ENCODE measurements around the gene YTHDC1. TPM values are rescaled to one million over a fixed set of nuclear protein-coding genes. Genes with fewer than 3 reads are reported as not detected.

The YTHDC1 gene
- total RNA-seq, 3 donors from 2014 or later (not counting 1 experiment from before 2014, with no cell fraction given): 225 to 320 (median 270) TPM

DNA sequence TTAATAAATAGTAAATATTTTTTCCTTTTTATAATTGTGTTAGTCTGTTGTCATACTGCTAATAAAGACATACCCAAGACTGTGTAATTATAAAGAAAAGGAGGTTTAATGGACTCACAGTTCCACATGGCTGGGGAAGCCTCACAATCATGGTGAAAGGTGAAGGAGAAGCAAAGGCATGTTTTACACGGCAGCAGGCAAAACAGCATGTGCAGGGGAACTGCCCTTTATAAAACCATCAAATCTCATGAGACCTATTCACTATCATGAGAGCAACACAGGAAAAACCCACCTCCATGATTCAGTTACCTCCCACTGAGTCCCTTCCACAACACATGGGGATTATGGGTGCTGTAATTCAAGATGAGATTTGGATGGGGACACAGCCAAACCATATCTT lies 58.6 kb downstream of the YTHDC1 start:
- H3K27me3 ChIP-seq (ENCODE audit: control insufficient read depth, insufficient read depth, low read length): peaks cover 5% of the 10 kb centered on the region
- no peak overlapping the region for H3K4me3 ChIP-seq (ENCODE audit: low read length)
- ATAC-seq (no peak), DNase-seq (no peak)
- WGBS (ENCODE audit: insufficient coverage): 91% methylated on average over 1 of the region's 1 CpG
- Mint-ChIP-seq H3K9me3 (no peaks in the 10 kb centered on the region), H3K36me3 (no peaks in the 10 kb centered on the region), H3K27me3 (ENCODE audit: low read depth in 2 of 2) (peaks cover 4 to 21% of the 10 kb centered on the region in 2 donors), H3K27ac (no peak overlapping the region), H3K4me3 (no peak overlapping the region), H3K4me1 (no peaks in the 10 kb centered on the region)
- H3K36me3 ChIP-seq (ENCODE audit: control insufficient read depth, insufficient read depth, low read length): no peaks in the 10 kb centered on the region
- H3K4me1 ChIP-seq (ENCODE audit: control insufficient read depth, insufficient read depth, low read length): no peaks in the 10 kb centered on the region
- H3K9me3 ChIP-seq (ENCODE audit: control insufficient read depth, insufficient read depth, low read length): no peaks in the 10 kb centered on the region
- intact Hi-C loops (cut with micrococcal nuclease): no loop called here
- no peak overlapping the region for H3K27ac ChIP-seq (ENCODE audit: low read length)
- TF ChIP-seq, protein P1, sequence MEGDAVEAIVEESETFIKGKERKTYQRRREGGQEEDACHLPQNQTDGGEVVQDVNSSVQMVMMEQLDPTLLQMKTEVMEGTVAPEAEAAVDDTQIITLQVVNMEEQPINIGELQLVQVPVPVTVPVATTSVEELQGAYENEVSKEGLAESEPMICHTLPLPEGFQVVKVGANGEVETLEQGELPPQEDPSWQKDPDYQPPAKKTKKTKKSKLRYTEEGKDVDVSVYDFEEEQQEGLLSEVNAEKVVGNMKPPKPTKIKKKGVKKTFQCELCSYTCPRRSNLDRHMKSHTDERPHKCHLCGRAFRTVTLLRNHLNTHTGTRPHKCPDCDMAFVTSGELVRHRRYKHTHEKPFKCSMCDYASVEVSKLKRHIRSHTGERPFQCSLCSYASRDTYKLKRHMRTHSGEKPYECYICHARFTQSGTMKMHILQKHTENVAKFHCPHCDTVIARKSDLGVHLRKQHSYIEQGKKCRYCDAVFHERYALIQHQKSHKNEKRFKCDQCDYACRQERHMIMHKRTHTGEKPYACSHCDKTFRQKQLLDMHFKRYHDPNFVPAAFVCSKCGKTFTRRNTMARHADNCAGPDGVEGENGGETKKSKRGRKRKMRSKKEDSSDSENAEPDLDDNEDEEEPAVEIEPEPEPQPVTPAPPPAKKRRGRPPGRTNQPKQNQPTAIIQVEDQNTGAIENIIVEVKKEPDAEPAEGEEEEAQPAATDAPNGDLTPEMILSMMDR (IDR thresholded peaks at IDR 0.05): no peak

DNA sequence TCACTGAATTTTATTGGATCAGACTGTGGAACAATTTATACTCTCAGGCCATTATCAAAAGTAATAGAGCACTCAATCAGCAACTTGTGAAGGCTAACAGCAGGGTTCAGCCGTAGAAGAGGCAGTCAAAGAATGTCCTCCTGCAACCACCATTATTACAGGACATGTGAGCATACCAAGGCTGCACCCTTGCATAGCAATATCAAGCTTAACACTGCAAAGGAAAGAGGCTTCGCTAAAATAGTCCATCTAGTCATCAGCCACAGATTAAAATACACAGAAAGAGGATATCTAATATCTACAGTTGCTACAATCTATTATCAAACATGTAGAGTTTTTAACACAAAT lies 61.5 kb downstream of the YTHDC1 start:
- H3K4me3 Mint-ChIP-seq: no peak overlapping the region
- DNase-seq (no peak), ATAC-seq (no peak)
- no peaks in the 10 kb centered on the region for H3K4me1 Mint-ChIP-seq
- H3K4me3 ChIP-seq (ENCODE audit: low read length): no peak overlapping the region
- H3K27me3 Mint-ChIP-seq (ENCODE audit: low read depth in 2 of 2): peaks cover 2 to 26% of the 10 kb centered on the region in 2 donors
- H3K36me3 Mint-ChIP-seq: no peaks in the 10 kb centered on the region
- WGBS (ENCODE audit: insufficient coverage): 72% methylated on average over 2 of the region's 2 CpGs
- TF ChIP-seq, protein P1 (IDR thresholded peaks at IDR 0.05): no peak
- no peaks in the 10 kb centered on the region for H3K9me3 ChIP-seq (ENCODE audit: control insufficient read depth, insufficient read depth, low read length)
- no peaks in the 10 kb centered on the region for H3K9me3 Mint-ChIP-seq
- H3K4me1 ChIP-seq (ENCODE audit: control insufficient read depth, insufficient read depth, low read length): no peaks in the 10 kb centered on the region
- H3K27me3 ChIP-seq (ENCODE audit: control insufficient read depth, insufficient read depth, low read length): peaks cover 5% of the 10 kb centered on the region
- no peaks in the 10 kb centered on the region for H3K36me3 ChIP-seq (ENCODE audit: control insufficient read depth, insufficient read depth, low read length)
- no peak overlapping the region for H3K27ac Mint-ChIP-seq
- intact Hi-C loops (cut with micrococcal nuclease): no loop called here
- no peak overlapping the region for H3K27ac ChIP-seq (ENCODE audit: low read length)

DNA sequence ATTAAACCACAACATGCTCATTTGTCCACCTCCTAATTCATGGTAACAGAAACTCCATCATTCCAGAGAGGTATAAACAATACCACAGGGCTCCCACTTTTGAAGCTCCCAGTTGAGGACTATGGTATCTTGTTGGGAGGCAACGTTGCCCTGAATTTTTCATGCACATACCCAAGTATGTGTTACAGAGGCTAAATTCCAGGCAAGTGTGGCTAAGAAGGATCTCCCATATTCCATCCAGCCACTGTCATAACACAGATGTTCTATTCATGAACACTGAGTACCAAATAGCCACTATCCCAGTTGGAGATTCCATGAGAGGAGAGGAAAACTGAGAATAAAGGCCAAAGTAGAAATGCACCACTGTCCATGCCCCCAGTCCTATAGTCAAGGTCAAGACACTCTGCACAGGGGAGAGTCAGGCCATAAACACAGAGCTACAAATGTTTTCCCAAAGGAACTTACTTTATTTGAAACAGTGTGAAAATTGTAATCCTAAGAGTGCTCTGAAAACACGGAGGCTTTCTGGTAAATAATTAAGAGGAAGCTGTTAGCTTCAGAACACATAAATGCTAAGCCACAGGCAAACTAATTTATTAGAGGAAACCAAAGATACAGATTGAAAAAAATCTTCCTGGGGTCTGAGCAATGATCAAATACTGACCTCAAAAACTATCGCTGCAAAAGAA lies 62.0 kb downstream of the YTHDC1 start:
- Histone ChIP-seq H3K4me3 (ENCODE audit: low read length) (no peak overlapping the region), H3K9me3 (ENCODE audit: control insufficient read depth, insufficient read depth, low read length) (no peaks in the 10 kb centered on the region), H3K27ac (ENCODE audit: low read length) (no peak overlapping the region), H3K4me1 (ENCODE audit: control insufficient read depth, insufficient read depth, low read length) (no peaks in the 10 kb centered on the region), H3K27me3 (ENCODE audit: control insufficient read depth, insufficient read depth, low read length) (peaks cover 5% of the 10 kb centered on the region), H3K36me3 (ENCODE audit: control insufficient read depth, insufficient read depth, low read length) (no peaks in the 10 kb centered on the region)
- Mint-ChIP-seq H3K36me3 (no peaks in the 10 kb centered on the region), H3K4me1 (no peaks in the 10 kb centered on the region), H3K9me3 (no peaks in the 10 kb centered on the region), H3K27me3 (ENCODE audit: low read depth in 2 of 2) (peaks cover 2 to 26% of the 10 kb centered on the region in 2 donors), H3K4me3 (no peak overlapping the region), H3K27ac (no peak overlapping the region)
- TF ChIP-seq, protein P1 (IDR thresholded peaks at IDR 0.05): no peak
- WGBS (ENCODE audit: insufficient coverage): 56% methylated on average over 2 of the region's 3 CpGs
- DNase-seq: no peak
- intact Hi-C loops (cut with micrococcal nuclease): no loop called here
- no peak for ATAC-seq

- Histone ChIP-seq H3K27me3 (ENCODE audit: control insufficient read depth, insufficient read depth, low read length) (peaks cover 5% of the 10 kb centered on the region), H3K27ac (ENCODE audit: low read length) (no peak overlapping the region), H3K4me3 (ENCODE audit: low read length) (no peak overlapping the region), H3K36me3 (ENCODE audit: control insufficient read depth, insufficient read depth, low read length) (no peaks in the 10 kb centered on the region), H3K4me1 (ENCODE audit: control insufficient read depth, insufficient read depth, low read length) (no peaks in the 10 kb centered on the region), H3K9me3 (ENCODE audit: control insufficient read depth, insufficient read depth, low read length) (no peaks in the 10 kb centered on the region)
- TF ChIP-seq, protein P1 (IDR thresholded peaks at IDR 0.05): no peak
- Mint-ChIP-seq H3K9me3 (no peaks in the 10 kb centered on the region), H3K27me3 (ENCODE audit: low read depth in 2 of 2) (peaks cover 0 to 21% of the 10 kb centered on the region in 2 donors), H3K27ac (no peak overlapping the region), H3K4me3 (no peak overlapping the region), H3K36me3 (no peaks in the 10 kb centered on the region), H3K4me1 (no peaks in the 10 kb centered on the region)
- intact Hi-C loops (cut with micrococcal nuclease): no loop called here
- DNase-seq (no peak), ATAC-seq (no peak)
- WGBS (ENCODE audit: insufficient coverage): no CpG with 5 or more reads among the region's 3 CpGs
These were observed 66.2 kb downstream of the YTHDC1 start for GRCh38 chr4:68283714-68284113.
